GM20000 (cell line): ENCODE measurements around the gene TNXB.

Source experiments
- DNase-seq: peaks from one replicate; pipeline ENCODE4 v3.0.0; 2012; ENCODE audit warnings: low spot score
- TF ChIP-seq, protein P1 (sequence below): IDR thresholded peaks from 2 replicates; pipeline ENCODE4 v1.5.1; 2012; ENCODE audit warnings: mild to moderate bottlenecking, control low read depth; ENCODE audit errors: extremely low read depth, missing control alignments

Gene TNXB

GRCh38 chr6:32116674-32117073, 7.5 kb upstream of the TNXB start:
- TF ChIP-seq, protein P1, sequence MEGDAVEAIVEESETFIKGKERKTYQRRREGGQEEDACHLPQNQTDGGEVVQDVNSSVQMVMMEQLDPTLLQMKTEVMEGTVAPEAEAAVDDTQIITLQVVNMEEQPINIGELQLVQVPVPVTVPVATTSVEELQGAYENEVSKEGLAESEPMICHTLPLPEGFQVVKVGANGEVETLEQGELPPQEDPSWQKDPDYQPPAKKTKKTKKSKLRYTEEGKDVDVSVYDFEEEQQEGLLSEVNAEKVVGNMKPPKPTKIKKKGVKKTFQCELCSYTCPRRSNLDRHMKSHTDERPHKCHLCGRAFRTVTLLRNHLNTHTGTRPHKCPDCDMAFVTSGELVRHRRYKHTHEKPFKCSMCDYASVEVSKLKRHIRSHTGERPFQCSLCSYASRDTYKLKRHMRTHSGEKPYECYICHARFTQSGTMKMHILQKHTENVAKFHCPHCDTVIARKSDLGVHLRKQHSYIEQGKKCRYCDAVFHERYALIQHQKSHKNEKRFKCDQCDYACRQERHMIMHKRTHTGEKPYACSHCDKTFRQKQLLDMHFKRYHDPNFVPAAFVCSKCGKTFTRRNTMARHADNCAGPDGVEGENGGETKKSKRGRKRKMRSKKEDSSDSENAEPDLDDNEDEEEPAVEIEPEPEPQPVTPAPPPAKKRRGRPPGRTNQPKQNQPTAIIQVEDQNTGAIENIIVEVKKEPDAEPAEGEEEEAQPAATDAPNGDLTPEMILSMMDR, result no peak
- DNase-seq, result no peak

DNA sequence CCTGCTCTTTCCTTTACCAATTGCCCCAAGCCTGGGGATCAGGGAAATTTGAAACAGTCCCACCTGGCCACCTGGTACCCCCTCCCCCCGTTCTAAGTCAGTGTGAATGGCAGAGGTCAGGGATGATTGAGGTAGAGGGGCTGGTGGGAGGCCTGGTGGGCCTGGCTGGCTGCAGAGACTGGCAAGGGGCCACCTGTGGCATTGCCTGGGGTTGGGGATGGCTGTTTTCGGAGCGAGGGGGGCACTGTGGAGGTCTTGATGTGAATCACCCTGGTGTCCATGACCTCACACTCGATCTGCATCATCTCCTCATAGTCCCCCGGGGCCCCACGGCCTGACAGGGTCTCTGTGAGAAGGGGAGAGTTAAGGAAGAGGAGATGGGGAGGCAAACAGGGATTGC, 6.5 kb upstream of the TNXB start:
- no peak for DNase-seq
- TF ChIP-seq, protein P1, result no peak

DNA sequence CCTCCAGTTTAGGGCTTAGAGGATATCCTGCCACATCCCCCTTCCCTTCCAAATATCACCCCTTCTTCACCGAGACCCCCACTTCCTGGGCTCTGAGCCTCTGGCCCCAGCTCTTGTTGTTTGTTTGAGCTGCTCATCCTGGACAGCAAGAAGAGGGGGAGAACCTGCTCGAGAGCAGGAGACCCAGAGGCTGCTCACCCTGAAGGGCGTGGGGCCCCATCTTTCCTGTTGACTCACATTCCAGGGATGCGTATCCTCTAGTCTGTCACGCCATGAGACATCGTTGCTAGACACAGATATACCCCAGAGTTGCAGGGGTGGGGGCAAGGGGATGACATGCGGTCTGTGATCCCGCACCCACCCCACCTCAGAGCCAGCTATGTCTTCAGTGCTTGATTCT, 5.7 kb upstream of the TNXB start:
- TF ChIP-seq, protein P1, result no peak
- no peak for DNase-seq

DNA sequence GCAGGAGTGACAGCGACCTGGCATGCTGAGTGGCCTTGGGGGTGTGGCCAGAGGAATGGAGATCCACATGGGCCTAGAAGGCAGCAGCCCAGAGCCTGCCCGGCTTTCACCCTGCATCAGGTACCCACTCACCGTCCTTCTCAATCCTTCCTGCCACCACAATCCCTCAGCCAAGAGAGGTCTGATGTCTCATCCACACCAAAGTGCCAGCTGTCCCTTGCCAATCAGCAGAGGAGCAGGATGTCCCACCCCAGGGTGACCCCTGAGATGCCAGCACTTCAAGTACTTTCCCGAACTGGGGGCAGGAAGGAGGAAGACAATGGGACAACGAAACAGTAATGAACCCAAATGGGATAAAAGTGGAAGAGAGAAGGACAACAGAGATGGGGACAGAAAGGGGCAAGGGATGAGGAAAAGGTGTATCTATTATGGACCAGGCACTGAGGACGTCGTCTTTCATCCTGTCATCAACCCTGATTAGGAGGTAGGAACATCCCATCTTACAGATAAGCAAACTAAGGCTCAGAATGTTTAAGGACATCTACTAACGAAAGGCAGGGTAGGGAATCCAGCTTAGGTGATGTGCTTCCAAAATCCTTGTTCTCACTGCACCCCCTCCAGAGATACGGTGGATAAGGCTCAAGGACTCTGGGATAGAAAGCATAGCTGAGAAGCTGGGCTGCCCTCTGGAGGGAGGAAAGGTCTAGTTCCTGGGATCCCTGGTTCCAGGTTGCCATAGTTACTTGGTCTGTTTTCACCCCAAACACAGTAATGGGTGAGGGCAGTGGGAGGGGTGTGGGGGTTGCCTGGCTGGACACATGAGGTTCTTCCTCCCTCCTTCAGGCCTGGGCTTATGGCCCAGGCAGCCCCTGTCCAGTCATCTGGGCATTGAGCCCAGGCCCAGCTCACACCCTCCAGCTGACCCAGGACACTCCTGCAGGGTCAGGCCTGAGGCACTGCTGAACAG, 4.5 kb upstream of the TNXB start:
- TF ChIP-seq, protein P1, result no peak
- DNase-seq, result no peak

DNA sequence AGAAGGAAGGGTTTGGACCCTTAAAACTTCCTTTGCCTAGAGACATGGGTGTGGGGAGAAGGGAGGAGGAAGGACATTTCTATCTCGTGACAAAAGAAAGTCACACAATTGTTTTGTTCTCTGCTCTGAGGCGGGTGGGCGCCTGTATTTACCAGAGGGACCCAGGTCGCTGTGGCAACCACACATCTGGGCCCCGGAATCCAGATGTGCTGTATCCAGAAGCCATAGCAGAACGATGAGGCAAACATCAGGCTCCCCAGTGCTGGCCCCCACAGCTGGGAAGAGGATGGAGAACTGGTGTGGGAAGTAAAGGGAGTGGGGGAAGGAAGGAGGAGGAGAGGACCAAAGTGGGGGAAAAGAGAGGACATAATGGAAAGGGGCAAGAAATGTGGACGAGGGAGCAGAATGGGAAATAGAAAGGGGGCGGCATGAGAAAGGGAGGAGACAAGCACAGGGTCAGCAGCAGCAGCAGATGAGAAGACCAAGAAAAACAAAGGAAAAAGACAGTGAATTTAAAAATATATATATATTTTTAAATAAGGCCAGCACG, 3.4 kb upstream of the TNXB start:
- no peak for DNase-seq
- TF ChIP-seq, protein P1, result no peak

DNA sequence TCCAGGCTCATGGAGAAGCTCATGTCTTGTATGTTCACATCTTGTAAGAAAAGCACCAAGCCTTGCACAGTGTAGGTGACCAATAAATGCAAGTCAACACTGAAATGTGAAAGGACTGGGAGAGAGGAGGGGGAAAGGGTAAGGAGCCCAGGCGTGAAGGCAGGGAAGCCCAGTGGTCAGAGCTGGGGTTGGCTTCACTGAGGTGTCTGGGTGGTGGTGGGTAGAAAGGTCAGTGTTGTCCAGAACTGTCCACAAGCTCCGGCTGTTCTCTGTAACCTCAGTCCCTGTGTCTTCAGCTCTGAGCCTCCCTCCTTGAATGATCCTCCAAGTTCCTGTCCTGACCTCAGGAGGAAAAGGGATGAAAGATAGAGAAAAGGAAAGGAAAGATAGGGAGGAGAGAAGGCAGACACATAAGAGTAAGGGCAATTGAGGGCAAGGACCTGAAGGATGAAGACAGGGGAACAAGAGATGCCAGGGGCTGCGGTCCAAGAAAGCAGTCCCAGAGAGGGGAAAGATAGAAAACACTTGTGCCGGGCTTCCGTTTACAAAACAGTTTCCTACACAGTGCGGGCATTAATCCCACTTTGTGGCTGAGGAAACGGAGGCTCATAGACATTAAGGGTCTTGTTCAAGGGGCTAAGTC, 2.4 kb upstream of the TNXB start:
- no peak for DNase-seq
- TF ChIP-seq, protein P1, result no peak

GRCh38 chr6:32110632-32111031, 1.5 kb upstream of the TNXB start:
- DNase-seq, result no peak
- TF ChIP-seq, protein P1, result no peak
